T47D (cell line): ENCODE measurements around the gene MOV10L1.
A peak's percentile ranks its signal among the peaks of the same experiment; 100 is the strongest.
"Not testable (repeated sequence)": the region's sequence is repeated elsewhere in the genome, so short reads cannot be mapped to it uniquely, and the experiment has no call there.

ENCODE experiments used
- DNase-seq, 2 experiments: peaks; one replicate each; pipeline versions ENCODE4 v3.0.0 to v3.0.0-alpha.2; 2011 to 2012; ENCODE audit warnings: low read depth in 1 of 2, low spot score in 1 of 2
- JUND ChIP-seq: IDR thresholded peaks from 2 replicates; pipeline ENCODE4 v1.6.1; 2012; ENCODE audit warnings: low read depth
- in situ Hi-C: cut with HindIII; loops from 2 replicates; pipeline ENCODE4 v1.10.0; 2016; ENCODE audit warnings: low sequenced_read_pairs, low pct_unique_long_range_greater_than_20kb

MOV10L1 gene

GRCh38 chr22:50203288-50203687, 113.5 kb downstream of the MOV10L1 start:
- no peak for TF ChIP-seq JUND
- in situ Hi-C loops, result no loop called here

GRCh38 chr22:50204571-50204970, 114.8 kb downstream of the MOV10L1 start:
- in situ Hi-C loops, result no loop called here
- no peak for TF ChIP-seq JUND
- DNase-seq, result no peak

More at GRCh38 chr22:50203288-50203687, 113.5 kb downstream of the MOV10L1 start:
- no peak for DNase-seq

- in situ Hi-C loops, DNase-seq: not testable (repeated sequence)
Observed at GRCh38 chr22:50204998-50205397, 115.2 kb downstream of the MOV10L1 start.

- in situ Hi-C loops, result no loop called here
- DNase-seq, result no peak
- TF ChIP-seq JUND, result no peak
Observed at GRCh38 chr22:50205781-50206569, 116.2 kb downstream of the MOV10L1 start.

GRCh38 chr22:50206599-50206998, 116.8 kb downstream of the MOV10L1 start:
- peak in 1 of 2 experiments; percentile 15 for DNase-seq
- no peak for TF ChIP-seq JUND
- in situ Hi-C loops, result no loop called here

GRCh38 chr22:50207383-50208140, 117.8 kb downstream of the MOV10L1 start:
- no peak for DNase-seq
- no peak for TF ChIP-seq JUND
- in situ Hi-C loops, result no loop called here

- DNase-seq, result no peak
- no peak for TF ChIP-seq JUND
- in situ Hi-C loops, result no loop called here
Observed at GRCh38 chr22:50208430-50208938, 118.7 kb downstream of the MOV10L1 start.

GRCh38 chr22:50208939-50209892, 119.4 kb downstream of the MOV10L1 start:
- in situ Hi-C loops, result no loop called here

GRCh38 chr22:50209893-50210292, 120.1 kb downstream of the MOV10L1 start:
- TF ChIP-seq JUND, result no peak

More at GRCh38 chr22:50208939-50209892, 119.4 kb downstream of the MOV10L1 start:
- no peak for DNase-seq
- no peak for TF ChIP-seq JUND

GRCh38 chr22:50210378-50211139, 120.8 kb downstream of the MOV10L1 start:
- DNase-seq, result no peak
- in situ Hi-C loops, result no loop called here
- no peak for TF ChIP-seq JUND

More at GRCh38 chr22:50209893-50210292, 120.1 kb downstream of the MOV10L1 start:
- in situ Hi-C loops, result no loop called here
- peak; percentile 72 to 79 for DNase-seq

- DNase-seq, result no peak
- in situ Hi-C loops, result no loop called here
- no peak for TF ChIP-seq JUND
Observed at GRCh38 chr22:50211147-50211546, 121.3 kb downstream of the MOV10L1 start.
